ENCODE measurements around the gene CLSTN1.

The CLSTN1 gene

GRCh38 chr1:9680091-9680490, 143.7 kb downstream of the CLSTN1 start:
- Histone ChIP-seq H3K4me1 (ENCODE audit: control insufficient read depth in 1 of 2, insufficient read depth in 2 of 2, low read length in 2 of 2) (no peaks in the 10 kb centered on the region), H3K27ac (ENCODE audit: low read depth, low read length) (no peak overlapping the region), H2BK5ac (ENCODE audit: low read depth, low read length, poor library complexity) (no peak overlapping the region), H2AFZ (ENCODE audit: insufficient read depth, low read length, poor library complexity) (no peak overlapping the region), H3K27me3 (ENCODE audit: insufficient read depth, low read length) (no peaks in the 10 kb centered on the region), H3K14ac (ENCODE audit: low read length) (no peak overlapping the region), H3K79me1 (ENCODE audit: low read length) (no peaks in the 10 kb centered on the region), H3K9me3 (ENCODE audit: insufficient read depth, low read depth, low read length) (peaks cover 2% of the 10 kb centered on the region), H3K36me3 (ENCODE audit: control insufficient read depth in 1 of 2, insufficient read depth in 2 of 2, low read length in 2 of 2) (no peaks in the 10 kb centered on the region), H2BK120ac (ENCODE audit: insufficient read depth, low read length, poor library complexity) (no peak overlapping the region), H2BK12ac (ENCODE audit: low read length) (no peak overlapping the region), H4K8ac (ENCODE audit: low read depth, low read length) (no peak overlapping the region), H3K9ac (ENCODE audit: low read length) (no peak overlapping the region), H3K4ac (ENCODE audit: low read depth, low read length) (no peak overlapping the region), H4K91ac (ENCODE audit: low read depth, low read length) (no peak overlapping the region), H3K18ac (ENCODE audit: low read length) (no peak overlapping the region), H2AK5ac (ENCODE audit: low read length) (no peak overlapping the region), H4K12ac (ENCODE audit: low read depth, low read length) (no peak overlapping the region), H3K23ac (ENCODE audit: low read length) (no peak overlapping the region), H3K79me2 (ENCODE audit: control insufficient read depth, insufficient read depth, low read length, poor library complexity) (no peaks in the 10 kb centered on the region), H3K4me2 (ENCODE audit: low read length) (no peak overlapping the region), H3K4me3 (ENCODE audit: low read depth, low read length) (no peak overlapping the region)
- no CpG with 5 or more reads among the region's 2 CpGs for WGBS (ENCODE audit: extremely low coverage, insufficient coverage, insufficient read length)
- no peak for DNase-seq

Data from trophoblast cell (in vitro differentiated cells and primary cell).